ENCODE results near the gene RASSF6.
"Not testable (repeated sequence)": the region's sequence is repeated elsewhere in the genome, so short reads cannot be mapped to it uniquely, and the experiment has no call there.

Gene RASSF6

DNA sequence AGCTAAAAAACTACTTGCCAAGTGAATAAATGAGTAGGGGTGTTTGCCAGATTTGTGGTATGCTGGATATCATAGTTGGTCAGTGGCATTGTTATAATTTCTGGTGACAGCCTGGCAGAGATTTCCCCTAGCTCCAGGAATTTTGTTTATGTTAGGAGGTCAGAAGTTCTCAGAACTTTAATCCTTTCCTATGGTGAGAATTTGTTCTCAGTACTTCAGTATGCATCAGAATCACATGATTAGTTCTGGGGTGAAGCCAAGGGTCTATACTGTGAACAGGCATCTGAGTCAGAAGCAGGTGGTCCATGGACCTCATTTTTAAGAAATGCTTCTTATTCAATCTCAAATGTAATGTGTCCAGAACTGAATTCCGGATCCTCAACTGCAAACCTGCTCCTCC lies 10.5 kb downstream of the RASSF6 start:
- no peak for DNase-seq

DNA sequence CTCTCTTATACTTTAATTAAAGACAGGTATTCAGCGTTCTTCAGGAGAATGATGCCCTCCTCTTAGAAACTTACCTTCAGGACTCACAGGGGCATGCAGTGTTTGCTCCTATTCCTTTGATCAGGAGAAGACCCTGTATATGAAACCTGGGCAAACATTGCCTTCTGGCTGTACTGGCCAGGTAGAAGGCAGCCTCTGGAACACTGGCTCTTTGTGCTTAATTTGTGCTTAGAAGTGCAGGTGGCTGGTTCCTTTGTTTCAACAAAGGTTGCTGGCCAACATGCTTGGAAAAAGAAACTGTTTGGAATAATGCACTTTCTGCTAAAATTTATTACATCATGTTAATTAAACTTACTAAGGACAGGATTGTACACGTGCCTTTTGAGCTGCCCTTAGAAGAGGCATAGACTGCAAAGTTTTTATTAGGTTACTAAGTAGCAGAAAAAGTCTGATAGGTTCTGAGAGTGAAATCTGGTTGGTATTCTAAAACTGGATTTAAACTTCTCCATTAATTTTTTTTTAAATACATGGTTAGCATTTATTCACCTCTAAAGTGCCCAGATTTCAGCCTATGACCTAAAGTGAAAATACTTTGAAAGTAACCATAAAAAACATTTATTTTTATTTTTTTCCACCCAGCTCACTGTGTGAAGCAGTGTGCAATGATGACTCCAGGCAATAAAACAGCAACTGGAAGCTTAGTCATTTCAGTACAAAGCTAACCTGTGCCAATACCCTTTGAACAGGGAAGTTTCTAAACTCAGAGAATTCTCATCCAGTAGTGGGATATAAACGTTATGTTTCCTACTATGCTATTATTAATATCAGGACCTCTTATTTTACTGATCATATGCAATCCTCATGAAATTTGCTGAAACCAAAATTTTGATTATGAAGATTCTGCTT lies 11.3 kb downstream of the RASSF6 start:
- DNase-seq, result no peak

GRCh38 chr4:73607375-73608033 lies 12.7 kb downstream of the RASSF6 start:
- no peak for DNase-seq

DNA sequence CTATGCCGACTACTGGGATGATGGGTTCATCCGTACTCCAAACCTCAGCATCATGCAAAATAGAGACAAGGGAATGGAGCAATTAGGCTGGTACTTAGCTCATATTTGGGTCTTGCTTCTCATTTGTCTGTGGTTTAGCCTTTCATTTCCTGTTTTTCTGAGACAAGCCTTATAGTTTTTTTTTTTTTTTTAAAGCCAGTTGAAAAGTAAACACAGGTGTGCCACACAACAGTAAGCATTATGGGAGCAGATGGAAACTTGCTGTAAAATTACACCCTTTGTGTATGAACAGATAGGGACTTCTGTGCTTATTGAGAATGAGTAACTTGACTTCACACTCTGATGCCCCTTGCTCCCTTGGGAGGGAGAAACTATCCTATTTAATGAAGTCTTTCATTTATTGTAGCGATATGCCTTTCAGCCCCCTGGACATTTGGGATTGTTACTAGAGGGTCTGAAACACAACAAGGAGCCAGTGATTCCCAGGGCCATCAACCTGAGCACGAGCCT lies 13.7 kb downstream of the RASSF6 start:
- DNase-seq, result no peak

GRCh38 chr4:73603854-73604584 lies 16.2 kb downstream of the RASSF6 start:
- DNase-seq, result no peak

GRCh38 chr4:73603271-73603710 lies 16.9 kb downstream of the RASSF6 start:
- DNase-seq, result no peak

DNA sequence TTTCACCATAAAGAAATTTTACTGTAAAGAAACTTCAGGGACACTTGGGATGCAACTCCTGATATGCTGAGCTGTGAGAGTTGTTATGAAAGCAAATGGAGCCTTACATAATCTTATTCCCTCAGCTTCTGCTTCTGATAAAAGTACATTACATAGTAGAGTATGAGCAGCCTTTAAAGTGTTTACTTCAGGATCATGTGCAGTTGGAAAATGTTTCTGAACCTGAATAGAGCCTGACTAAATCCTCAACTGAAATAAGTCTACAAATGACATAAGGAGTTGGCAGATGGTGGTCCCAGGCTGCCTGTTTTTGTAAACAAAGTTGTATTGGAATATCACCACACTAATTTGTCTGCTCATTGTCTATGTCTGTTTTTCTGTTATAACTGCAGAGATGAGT lies 19.3 kb downstream of the RASSF6 start:
- DNase-seq, result no peak

DNA sequence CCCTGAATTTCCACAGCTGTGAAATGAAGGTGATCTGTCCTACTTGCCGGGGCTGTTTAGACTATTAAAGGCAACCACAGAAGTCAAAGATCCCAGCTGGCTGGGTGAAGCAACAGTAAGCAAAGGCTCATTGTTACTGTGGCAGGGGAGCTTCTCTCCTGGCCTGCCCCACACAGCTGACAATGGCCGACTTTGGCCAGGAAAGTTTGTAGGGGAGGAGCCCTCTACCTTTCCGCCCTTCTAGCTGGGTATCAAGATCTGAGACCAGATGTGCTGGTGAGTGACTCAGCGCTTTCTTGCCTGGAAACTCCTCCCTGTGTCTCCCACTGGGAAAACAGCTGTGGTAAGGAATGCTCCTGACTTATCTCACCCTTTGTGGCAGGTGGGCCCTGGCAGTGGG lies 21.1 kb downstream of the RASSF6 start:
- DNase-seq, result no peak

- no peak for DNase-seq
Measured at GRCh38 chr4:73597594-73597993, 22.6 kb downstream of the RASSF6 start.

DNA sequence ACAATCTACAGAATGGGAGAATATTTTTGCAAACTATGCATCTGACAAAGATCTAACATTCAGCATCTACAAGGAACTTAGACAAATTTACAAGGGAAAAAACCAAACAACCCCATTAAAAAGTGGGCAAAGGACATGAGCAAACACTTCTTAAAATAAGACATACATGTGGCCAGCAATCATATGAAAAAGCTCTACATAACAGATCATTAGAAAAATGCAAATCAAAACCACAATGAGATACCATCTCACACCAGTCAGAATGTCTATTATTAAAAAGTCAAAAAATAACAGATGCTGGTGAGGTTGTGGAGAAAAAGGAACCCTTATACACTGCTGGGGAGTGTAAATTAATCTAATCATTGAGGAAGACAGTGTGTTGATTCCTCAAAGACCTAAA lies 23.1 kb downstream of the RASSF6 start:
- not testable (repeated sequence) for DNase-seq

- no peak for DNase-seq
Measured at GRCh38 chr4:73596001-73596400, 24.2 kb downstream of the RASSF6 start.

GRCh38 chr4:73593631-73594241 lies 26.5 kb downstream of the RASSF6 start:
- no peak for DNase-seq

DNA sequence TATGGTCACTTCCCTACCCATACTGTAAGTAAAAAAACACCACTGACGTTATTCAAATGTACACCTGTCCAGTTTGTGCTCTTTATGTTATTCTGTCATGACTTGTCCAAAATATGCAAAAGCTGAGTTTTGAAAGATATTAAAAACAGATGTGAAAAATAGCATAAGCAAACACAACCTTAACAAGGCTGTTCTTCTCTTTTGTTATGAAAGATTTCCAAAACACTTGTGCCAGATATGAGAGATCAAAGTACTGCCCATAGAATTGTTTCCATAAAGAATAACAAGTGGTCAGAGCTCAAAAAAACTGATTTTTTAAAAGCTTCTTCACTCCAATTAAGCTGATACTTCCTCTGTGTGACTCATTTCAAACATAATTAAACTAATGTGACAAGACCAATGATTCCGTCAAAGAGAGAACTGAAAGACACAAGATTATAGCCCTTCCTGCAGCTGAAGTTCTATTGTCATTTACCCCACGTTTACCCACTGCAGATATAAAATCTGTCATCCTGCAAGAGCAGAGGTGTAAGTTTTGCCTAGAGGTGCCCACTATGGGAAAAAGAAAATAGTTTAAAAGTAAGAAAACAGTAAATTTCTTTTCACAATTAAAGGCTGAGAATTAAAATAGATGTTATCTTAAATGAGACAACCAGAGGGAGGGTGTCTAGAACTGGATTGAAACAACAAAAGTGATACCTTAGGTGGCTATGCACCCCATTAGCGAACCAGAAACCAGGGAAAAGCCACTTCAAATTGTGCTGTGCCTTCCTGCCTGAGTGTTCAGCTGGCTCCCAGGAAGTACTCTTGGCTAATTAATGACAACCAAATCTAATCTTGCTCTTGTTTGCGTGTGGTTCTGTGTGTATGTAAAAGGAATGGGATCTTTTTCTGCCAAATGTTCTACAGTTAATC lies 30.1 kb downstream of the RASSF6 start:
- no peak for DNase-seq

DNA sequence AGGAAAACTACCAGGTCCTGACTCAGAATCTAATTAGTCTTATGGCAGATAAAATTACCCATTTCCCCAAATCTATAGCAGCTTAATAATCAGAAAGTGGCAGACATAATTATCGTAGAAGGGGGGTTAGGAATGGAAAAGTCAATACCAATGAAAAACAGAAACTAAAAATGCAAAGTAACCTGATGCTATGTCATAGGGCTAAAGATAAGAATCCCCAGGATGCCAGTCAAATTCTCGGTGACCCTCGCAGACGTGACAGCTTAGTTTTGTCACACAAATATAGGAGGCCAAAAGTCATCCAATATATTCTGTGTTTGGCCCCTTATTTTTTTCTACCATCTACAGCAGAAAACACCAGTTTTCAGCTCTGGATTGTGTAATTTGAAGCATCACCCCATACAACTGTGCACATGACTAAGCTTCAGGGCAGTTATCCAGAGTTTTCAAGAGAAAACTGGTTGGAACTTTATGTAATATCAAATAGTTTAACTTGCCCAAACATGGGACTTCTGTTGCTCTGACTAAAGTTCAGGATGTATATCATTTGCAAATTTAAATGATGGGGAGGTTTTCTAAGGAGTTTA lies 30.9 kb downstream of the RASSF6 start:
- DNase-seq, result no peak

- DNase-seq, result no peak
Measured at GRCh38 chr4:73588613-73589012, 31.6 kb downstream of the RASSF6 start.

DNA sequence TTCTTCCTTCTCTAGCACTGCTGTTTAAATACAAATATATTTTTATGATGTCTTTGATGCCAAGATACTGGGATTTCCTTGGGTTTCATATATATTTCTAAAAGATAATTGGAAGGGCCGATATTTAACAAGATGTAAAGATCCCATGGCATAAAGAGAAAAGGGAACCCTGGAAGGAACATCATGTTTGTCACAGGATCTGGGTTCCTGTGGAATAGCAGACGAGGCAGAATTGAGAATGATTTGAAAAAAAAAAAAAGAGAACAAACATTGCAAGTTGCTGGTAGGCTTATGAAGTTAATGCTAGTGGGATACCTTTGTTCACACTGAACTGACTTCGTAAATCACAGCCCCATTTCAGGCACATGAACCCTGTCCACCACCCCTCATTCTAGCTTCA lies 33.6 kb downstream of the RASSF6 start:
- DNase-seq, result no peak

DNA sequence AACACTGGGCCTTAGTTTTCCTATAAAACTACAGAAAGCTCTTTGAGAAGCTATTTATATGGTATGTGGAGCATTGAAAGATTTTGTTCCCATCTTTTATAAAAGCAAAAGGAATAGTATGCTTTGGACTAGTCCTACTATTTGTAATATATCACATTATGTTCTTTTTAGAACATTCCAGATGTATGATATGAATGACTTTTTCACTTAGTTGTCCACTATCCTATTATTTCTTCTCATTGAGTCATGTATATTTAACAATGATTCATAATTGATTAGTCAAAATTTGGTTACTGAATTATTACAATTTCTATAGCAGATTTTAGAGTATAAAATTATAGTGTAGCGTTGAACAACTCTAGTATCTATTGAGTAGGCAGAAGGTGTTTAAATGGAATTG lies 34.2 kb downstream of the RASSF6 start:
- DNase-seq, result no peak

GRCh38 chr4:73585345-73585744 lies 34.9 kb downstream of the RASSF6 start:
- DNase-seq, result no peak

GRCh38 chr4:73583666-73584065 lies 36.6 kb downstream of the RASSF6 start:
- no peak for DNase-seq

- no peak for DNase-seq
Measured at GRCh38 chr4:73577371-73577770, 42.9 kb downstream of the RASSF6 start.

- DNase-seq, result no peak
Measured at GRCh38 chr4:73576381-73576780, 43.9 kb downstream of the RASSF6 start.
